Tibial nerve (tissue), 4 donors: Measurements from ENCODE around the gene CASQ2. TPM values are rescaled to one million over a fixed set of nuclear protein-coding genes. Genes with fewer than 3 reads are reported as not detected.

Experiments
- DNase-seq, 2 donors: peaks; one replicate each; pipeline ENCODE4 v3.0.0-alpha.2; 2019; ENCODE audit warnings: low spot score in 2 of 2
- H3K27ac ChIP-seq, 4 donors: fragments of 200-600 bp; sonication (generic) in 3 of 4; one replicate each; pipeline ENCODE4 v1.5.1; 2017 to 2019; ENCODE audit warnings: mild to moderate bottlenecking in 1 of 4
- H3K27me3 ChIP-seq, 2 donors: fragments of 200-600 bp; sonication (generic) in 1 of 2; one replicate each; pipeline versions ENCODE4 v1.5.1 to v1.6.0; 2017 to 2019
- H3K36me3 ChIP-seq, 3 donors: fragments of 200-600 bp; sonication (generic); one replicate each; pipeline ENCODE4 v1.5.1; 2018 to 2019
- H3K4me1 ChIP-seq, 4 donors: fragments of 200-600 bp; sonication (generic) in 3 of 4; one replicate each; pipeline ENCODE4 v1.5.1; 2017 to 2019
- H3K4me3 ChIP-seq, 4 donors: fragments of 200-600 bp; sonication (generic) in 3 of 4; one replicate each; pipeline ENCODE4 v1.5.1; 2017 to 2019; ENCODE audit warnings: mild to moderate bottlenecking in 1 of 4, moderate library complexity in 1 of 4
- H3K9me3 ChIP-seq, 4 donors: fragments of 200-600 bp; sonication (generic) in 3 of 4; one replicate each; pipeline ENCODE4 v1.5.1; 2017 to 2019
- CTCF ChIP-seq, 5 experiments: fragments of 200-600 bp in 3 of 5; fragments of 450-650 bp in 2 of 5; sonication (generic) in 3 of 5; IDR thresholded peaks; one replicate each; pipeline ENCODE4 v1.5.1; 2016 to 2019; ENCODE audit warnings: antibody characterized with exemption in 5 of 5, mild to moderate bottlenecking in 3 of 5, moderate library complexity in 2 of 5
- EP300 ChIP-seq, 2 donors: sonication (generic); formaldehyde crosslinking; IDR thresholded peaks; one replicate each; pipeline ENCODE4 v1.6.1; 2017; ENCODE audit warnings: antibody characterized with exemption in 2 of 2, mild to moderate bottlenecking in 1 of 2
- POLR2A ChIP-seq, 2 donors: fragments of 450-650 bp; IDR thresholded peaks; one replicate each; pipeline ENCODE4 v1.6.1; 2017; ENCODE audit warnings: antibody characterized with exemption in 2 of 2, mild to moderate bottlenecking in 2 of 2, moderate library complexity in 2 of 2
- WGBS, 2 donors: methylation state at CpG; one replicate each; pipeline ENCODE4 v1.1.5; 2018; 5-methylcytosine and 5-hydroxymethylcytosine counted together
- total RNA-seq, 4 donors: library from RNA; depleted of rRNA; stranded (reverse); fragments of >200 nt; gene quantifications; one replicate each; pipeline ENCODE4 v1.1.0, GENCODE V29; 2016

The CASQ2 gene
- total RNA-seq, 4 donors from 2014 or later = 3.6 to 7.3 (median 5.8) TPM

DNA sequence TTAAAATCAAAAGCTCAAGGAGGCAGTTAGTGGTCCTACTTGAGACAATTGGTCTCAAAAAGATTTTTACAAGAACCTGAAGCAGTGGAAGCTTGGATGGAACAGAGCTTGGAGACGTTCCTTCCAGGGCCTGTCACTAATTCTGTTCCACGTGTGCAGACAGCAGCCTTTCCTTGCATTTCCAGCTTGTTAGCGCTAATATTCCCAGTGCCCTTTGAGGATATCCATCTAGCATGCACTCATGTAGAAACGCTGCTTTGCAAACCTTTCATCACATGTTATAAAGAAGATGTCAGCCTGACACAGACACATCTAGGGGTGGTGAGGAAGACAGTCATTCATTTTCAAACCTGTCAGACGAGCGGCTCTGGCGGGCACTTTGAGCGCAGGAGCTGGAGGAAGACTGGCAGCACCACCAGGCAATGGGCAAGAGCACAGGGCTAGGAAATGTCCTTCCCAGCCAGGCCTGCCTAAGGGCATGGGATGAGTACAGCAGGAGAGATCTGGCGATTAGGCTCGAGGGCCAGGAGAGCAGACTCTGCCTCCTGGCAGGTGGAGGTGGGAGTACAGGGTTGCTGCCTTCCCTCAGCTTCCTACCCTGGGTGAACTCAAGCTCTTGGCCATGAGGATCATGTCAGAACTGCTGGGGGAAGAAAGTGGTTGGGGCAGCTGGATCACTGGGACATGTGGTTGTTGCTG, 55.5 kb downstream of the CASQ2 start:
- no peaks in the 10 kb centered on the region for H3K36me3 ChIP-seq
- DNase-seq = no peak
- H3K4me1 ChIP-seq = no peaks in the 10 kb centered on the region
- 87 to 90% methylated on average over 10 of the region's 10 CpGs for WGBS, 2 donors
- no peaks in the 10 kb centered on the region for H3K27me3 ChIP-seq
- no peaks in the 10 kb centered on the region for H3K9me3 ChIP-seq
- TF ChIP-seq EP300 (IDR thresholded peaks at IDR 0.05) (no peak), CTCF (IDR thresholded peaks at IDR 0.05) (no peak), POLR2A (IDR thresholded peaks at IDR 0.05) (no peak)
- H3K4me3 ChIP-seq = no peak overlapping the region
- H3K27ac ChIP-seq = no peak overlapping the region

DNA sequence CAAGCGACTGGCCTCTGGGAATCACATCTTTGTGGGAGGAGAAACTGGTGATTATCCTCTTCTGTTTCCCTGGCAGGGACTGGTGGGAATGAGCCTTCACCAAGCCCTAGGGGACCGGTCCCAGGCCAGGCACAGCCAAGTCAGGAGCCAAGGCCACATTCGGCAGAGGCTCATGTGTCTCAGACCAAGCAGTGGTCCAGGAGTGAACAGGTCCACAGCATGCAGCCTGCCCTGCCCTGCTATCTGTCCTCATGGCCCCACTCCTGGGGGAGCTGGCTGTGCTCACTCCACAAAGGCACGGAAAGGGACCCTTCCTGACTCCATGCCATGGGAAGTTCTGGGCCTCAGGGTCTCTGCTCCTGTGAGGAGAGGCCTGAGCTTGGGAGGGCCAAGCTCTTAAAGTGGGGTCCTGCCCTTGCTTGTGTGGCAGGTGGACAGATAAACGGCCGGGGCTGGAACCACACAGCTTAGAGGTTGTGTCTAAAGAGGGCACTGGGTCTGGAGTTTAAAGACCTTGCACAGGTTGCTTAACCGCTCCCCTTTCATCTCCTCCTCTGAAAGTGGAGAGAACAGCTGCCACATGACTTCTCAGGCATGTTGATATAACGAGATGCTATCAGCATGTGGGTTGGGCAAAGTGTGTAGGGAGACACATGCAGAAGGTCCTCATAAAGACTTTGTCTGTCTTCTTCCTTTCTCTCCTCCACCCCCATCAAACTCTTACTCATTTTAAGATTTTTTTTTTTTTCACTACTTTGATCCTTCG, 57.5 kb downstream of the CASQ2 start:
- no peak for TF ChIP-seq POLR2A (IDR thresholded peaks at IDR 0.05)
- no peak for TF ChIP-seq CTCF (IDR thresholded peaks at IDR 0.05)
- no peak for TF ChIP-seq EP300 (IDR thresholded peaks at IDR 0.05)
- DNase-seq = no peak
- H3K36me3 ChIP-seq = no peaks in the 10 kb centered on the region
- no peak overlapping the region for H3K27ac ChIP-seq
- no peaks in the 10 kb centered on the region for H3K9me3 ChIP-seq
- no peaks in the 10 kb centered on the region for H3K27me3 ChIP-seq
- peaks cover 0 to 8% (median 0%) of the 10 kb centered on the region in 4 donors for H3K4me1 ChIP-seq
- no peak overlapping the region for H3K4me3 ChIP-seq
- WGBS, 2 donors = 67 to 73% methylated on average over 6 to 9 of the region's 9 CpGs

- WGBS, 2 donors = 46 to 51% methylated on average over 8 of the region's 8 CpGs
- Histone ChIP-seq H3K4me3 (no peak overlapping the region), H3K9me3 (no peaks in the 10 kb centered on the region), H3K27me3 (no peaks in the 10 kb centered on the region), H3K36me3 (no peaks in the 10 kb centered on the region), H3K27ac (no peak overlapping the region), H3K4me1 (peaks cover 0 to 16% (median 0%) of the 10 kb centered on the region in 4 donors)
- peak; percentile 20 to 70 (median 50) for TF ChIP-seq CTCF (IDR thresholded peaks at IDR 0.05)
- TF ChIP-seq POLR2A (IDR thresholded peaks at IDR 0.05) = no peak
- no peak for TF ChIP-seq EP300 (IDR thresholded peaks at IDR 0.05)
- DNase-seq = no peak
Observed at GRCh38 chr1:115706587-115707425, 61.7 kb downstream of the CASQ2 start.

DNA sequence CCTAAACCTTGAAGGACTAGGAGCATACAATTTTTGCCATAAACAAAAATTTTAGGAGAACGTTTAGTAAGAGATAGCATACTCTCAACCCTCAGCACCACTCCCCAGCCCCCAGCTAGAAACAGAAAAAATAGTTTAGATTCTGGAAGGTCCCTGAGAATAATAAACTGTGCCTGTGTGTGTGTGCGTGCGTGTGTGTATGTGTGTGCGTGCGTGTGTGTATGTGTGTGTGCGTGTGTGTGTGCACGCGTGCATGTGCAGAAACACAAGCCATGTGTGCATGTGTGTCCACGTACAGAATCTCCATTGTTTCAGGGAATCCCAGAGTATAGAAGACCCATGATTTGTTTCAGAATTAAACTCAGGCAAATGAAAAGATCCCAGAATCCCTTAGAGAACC, 62.6 kb downstream of the CASQ2 start:
- H3K27ac ChIP-seq = no peak overlapping the region
- no peaks in the 10 kb centered on the region for H3K27me3 ChIP-seq
- H3K4me1 ChIP-seq = peaks cover 0 to 16% (median 0%) of the 10 kb centered on the region in 4 donors
- 58 to 66% methylated on average over 9 of the region's 9 CpGs for WGBS, 2 donors
- no peaks in the 10 kb centered on the region for H3K36me3 ChIP-seq
- H3K4me3 ChIP-seq = no peak overlapping the region
- H3K9me3 ChIP-seq = no peaks in the 10 kb centered on the region
- DNase-seq = no peak
- TF ChIP-seq EP300 (IDR thresholded peaks at IDR 0.05) (no peak), POLR2A (IDR thresholded peaks at IDR 0.05) (no peak), CTCF (IDR thresholded peaks at IDR 0.05) (no peak)
